Heart left ventricle (tissue), 13 donors: ENCODE results near the gene UBB.

Experiments
- CTCF ChIP-seq, 12 donors: fragments of 200-600 bp; sonication (generic) in 4 of 12; IDR thresholded peaks; one replicate each; pipeline versions ENCODE4 v1.5.0 to v1.8.0; 2018 to 2022; ENCODE audit warnings: antibody characterized with exemption in 12 of 12, mild to moderate bottlenecking in 5 of 12
- POLR2A ChIP-seq, 2 donors: fragments of 450-650 bp; IDR thresholded peaks; one replicate each; pipeline ENCODE4 v1.6.1; 2017; ENCODE audit warnings: antibody characterized with exemption in 2 of 2, mild to moderate bottlenecking in 2 of 2, moderate library complexity in 2 of 2
- donor health status: ischemic (EF 13 %, LVEDD 7.1; RV severe dilation, severe dysfunction).
- donor health status: DM: no; HTN: yes; CAD: no.
- donor health status: DM: no; HTN: no; CAD: no.
- donor health status: ischemic (EF 25% LVEDD 6.9; RV normal size, moderate dysfunction).
- donor health status: ischemic (EF 25% LVEDD 5.7; RV mildly dilated, moderate dysfunction).
- donor health status: ischemic (EF 35%, LVEDD 5.7; RV mildly dilated, moderate dysfunction).
- donor health status: nonischemic (EF 11% LVEDD 7.7; RV severe dilation, severe dysfunction).
- donor health status: DM: yes; HTN: yes; CAD: no.
- donor health status: PGD.
- donor health status: ischemic (EF 29% LVEDD 5.4; RV normal size, mild dysfunction).
- donor health status: nonischemic (EF 23%, LVEDD 6.1; RV moderate dilation, normal function).

GRCh38 chr17:16419929-16420271 lies 39.0 kb downstream of the UBB start:
- TF ChIP-seq POLR2A (IDR thresholded peaks at IDR 0.05) (no peak), CTCF (IDR thresholded peaks at IDR 0.05) (no peak)
